KMS-11 (cell line): ENCODE data around the gene OS9.

Source experiments
- H2AFZ ChIP-seq: fragments of 200-600 bp; sonication (generic); 2 replicates; pipeline ENCODE4 v1.6.1; 2016; ENCODE audit warnings: antibody characterized with exemption, mixed run types, low read depth
- H3K27ac ChIP-seq: fragments of 200-600 bp; sonication (generic); 2 replicates; pipeline ENCODE4 v1.6.1; 2016; ENCODE audit warnings: mild to moderate bottlenecking, mixed run types
- H3K27me3 ChIP-seq: fragments of 200-600 bp; sonication (generic); 2 replicates; pipeline ENCODE4 v1.6.1; 2017; ENCODE audit warnings: mild to moderate bottlenecking, low read depth, mixed run types, moderate library complexity; ENCODE audit not compliant: insufficient read depth
- H3K36me3 ChIP-seq: fragments of 200-600 bp; sonication (generic); 2 replicates; pipeline ENCODE4 v1.6.1; 2017; ENCODE audit warnings: mild to moderate bottlenecking, mixed run types; ENCODE audit not compliant: insufficient read depth
- H3K4me1 ChIP-seq: fragments of 200-600 bp; sonication (generic); 2 replicates; pipeline ENCODE4 v1.6.1; 2016; ENCODE audit warnings: mild to moderate bottlenecking, low read depth, mixed run types; ENCODE audit not compliant: poor library complexity, severe bottlenecking
- H3K4me2 ChIP-seq: fragments of 200-600 bp; sonication (generic); 2 replicates; pipeline ENCODE4 v1.7.0; 2016; ENCODE audit warnings: mild to moderate bottlenecking, mixed run types
- H3K4me3 ChIP-seq: fragments of 200-600 bp; sonication (generic); IDR thresholded peaks from 2 replicates; pipeline ENCODE4 v1.6.1; 2017; ENCODE audit warnings: low read depth, low read length, mixed read lengths; ENCODE audit not compliant: insufficient read depth
- H3K79me2 ChIP-seq: fragments of 200-600 bp; sonication (generic); 2 replicates; pipeline ENCODE4 v1.6.1; 2016; ENCODE audit warnings: low read depth, mixed run types; ENCODE audit not compliant: insufficient read depth
- H3K9ac ChIP-seq: fragments of 200-600 bp; sonication (generic); 2 replicates; pipeline ENCODE4 v1.6.1; 2016; ENCODE audit warnings: mild to moderate bottlenecking, mixed run types
- H4K20me1 ChIP-seq: fragments of 200-600 bp; sonication (generic); 2 replicates; pipeline ENCODE4 v1.6.1; 2016; ENCODE audit warnings: mild to moderate bottlenecking, mixed run types; ENCODE audit not compliant: insufficient read depth
- TF ChIP-seq, protein P1 (sequence below): fragments of 200-600 bp; sonication (generic); conservative IDR thresholded peaks from 2 replicates; pipeline ENCODE4 v1.6.1; 2017; ENCODE audit warnings: low read depth, mild to moderate bottlenecking, antibody characterized with exemption, low read length, moderate library complexity, mixed read lengths

Gene OS9

DNA sequence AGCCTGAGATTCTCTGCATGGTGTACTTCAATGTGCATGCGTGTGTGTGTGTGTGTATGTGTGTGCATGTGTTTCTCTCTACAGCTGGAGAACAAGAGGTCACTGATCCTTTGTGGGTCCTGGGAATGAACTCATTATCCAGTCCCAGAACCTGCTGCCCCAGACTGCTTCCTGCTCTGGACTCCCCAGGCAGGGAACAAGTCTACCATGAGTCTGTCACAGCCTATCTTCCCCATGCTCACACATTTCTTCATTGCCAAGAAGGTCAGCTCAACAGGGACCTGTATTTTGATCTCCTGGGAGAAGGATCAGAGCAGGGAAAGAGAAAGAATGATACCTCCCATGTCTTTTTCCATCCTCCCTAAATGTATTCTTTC, 47.5 kb downstream of the OS9 start:
- Histone ChIP-seq H3K4me2 (peak overlapping the region; percentile 20; the same call in 1 of the 2 replicates), H3K9ac (peak overlapping the region; percentile 22; the same call in 1 of the 2 replicates)

DNA sequence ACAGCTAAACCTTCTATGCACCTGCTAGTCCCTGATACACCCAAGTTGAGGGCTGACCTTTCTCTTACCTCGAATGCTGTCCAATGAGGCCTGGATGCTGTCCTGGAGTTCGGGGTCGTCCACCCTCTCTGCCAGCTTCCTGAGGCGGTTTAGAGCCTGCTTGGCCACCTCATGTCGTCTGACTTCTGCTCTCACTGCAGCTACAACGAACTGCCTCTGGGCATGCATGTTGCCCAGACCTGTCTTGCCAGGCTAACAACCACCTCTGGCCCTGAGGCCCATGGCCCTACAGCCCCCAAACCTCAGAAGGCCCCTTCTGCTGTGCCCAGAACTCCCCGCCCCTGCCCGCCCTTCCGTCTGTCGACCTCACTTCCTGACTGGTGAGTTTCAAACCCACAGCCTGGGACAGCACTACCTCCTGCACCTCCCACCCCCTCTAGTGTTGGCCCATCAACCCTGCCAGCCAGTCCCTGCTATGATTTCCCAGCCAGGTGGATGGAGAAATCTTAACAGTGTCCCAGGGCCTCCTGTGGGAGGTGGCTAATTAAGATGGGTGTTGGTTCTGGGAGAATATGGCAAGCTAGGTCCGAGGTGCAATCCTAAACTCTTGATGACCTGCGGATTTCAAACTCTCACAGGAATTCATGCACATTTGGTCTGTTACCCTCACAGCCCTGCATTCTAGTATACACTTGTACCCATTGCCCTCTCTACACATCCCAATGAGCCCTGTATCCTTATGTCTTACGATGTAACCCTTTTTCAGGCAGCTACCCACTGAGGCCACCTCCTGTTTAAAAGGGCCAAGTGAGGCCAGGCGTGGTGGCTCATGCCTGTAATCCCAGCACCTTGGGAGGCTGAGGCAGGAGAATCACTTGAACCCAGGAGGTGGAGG, 48.2 kb downstream of the OS9 start:
- peaks cover 35% of the 10 kb centered on the region for H3K4me1 ChIP-seq
- TF ChIP-seq, protein P1, sequence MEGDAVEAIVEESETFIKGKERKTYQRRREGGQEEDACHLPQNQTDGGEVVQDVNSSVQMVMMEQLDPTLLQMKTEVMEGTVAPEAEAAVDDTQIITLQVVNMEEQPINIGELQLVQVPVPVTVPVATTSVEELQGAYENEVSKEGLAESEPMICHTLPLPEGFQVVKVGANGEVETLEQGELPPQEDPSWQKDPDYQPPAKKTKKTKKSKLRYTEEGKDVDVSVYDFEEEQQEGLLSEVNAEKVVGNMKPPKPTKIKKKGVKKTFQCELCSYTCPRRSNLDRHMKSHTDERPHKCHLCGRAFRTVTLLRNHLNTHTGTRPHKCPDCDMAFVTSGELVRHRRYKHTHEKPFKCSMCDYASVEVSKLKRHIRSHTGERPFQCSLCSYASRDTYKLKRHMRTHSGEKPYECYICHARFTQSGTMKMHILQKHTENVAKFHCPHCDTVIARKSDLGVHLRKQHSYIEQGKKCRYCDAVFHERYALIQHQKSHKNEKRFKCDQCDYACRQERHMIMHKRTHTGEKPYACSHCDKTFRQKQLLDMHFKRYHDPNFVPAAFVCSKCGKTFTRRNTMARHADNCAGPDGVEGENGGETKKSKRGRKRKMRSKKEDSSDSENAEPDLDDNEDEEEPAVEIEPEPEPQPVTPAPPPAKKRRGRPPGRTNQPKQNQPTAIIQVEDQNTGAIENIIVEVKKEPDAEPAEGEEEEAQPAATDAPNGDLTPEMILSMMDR, result peak; percentile 70
- no peaks in the 10 kb centered on the region for H3K27me3 ChIP-seq
- H4K20me1 ChIP-seq, result no peaks in the 10 kb centered on the region
- no peaks in the 10 kb centered on the region; the same call in 1 of the 2 replicates for H3K36me3 ChIP-seq
- H3K9ac ChIP-seq, result peak overlapping the region; percentile 22; the same call in 1 of the 2 replicates
- H3K4me3 ChIP-seq, result no peak overlapping the region
- no peaks in the 10 kb centered on the region for H3K79me2 ChIP-seq
- peak overlapping the region; percentile 5; the same call in 1 of the 2 replicates for H2AFZ ChIP-seq
- peak overlapping the region; percentile 20; the same call in 1 of the 2 replicates for H3K4me2 ChIP-seq
- no peak overlapping the region for H3K27ac ChIP-seq

More for the DNA sequence above, 47.5 kb downstream of the OS9 start:
- Histone ChIP-seq H2AFZ (peak overlapping the region; percentile 5; the same call in 1 of the 2 replicates), H3K36me3 (no peaks in the 10 kb centered on the region), H3K4me1 (peaks cover 35% of the 10 kb centered on the region), H3K27ac (no peak overlapping the region), H3K4me3 (no peak overlapping the region), H4K20me1 (no peaks in the 10 kb centered on the region), H3K79me2 (no peaks in the 10 kb centered on the region), H3K27me3 (0 out of 2 replicates have a peak, but pooled peaks cover 2% of the 10 kb centered on the region)
- TF ChIP-seq, protein P1, result no peak

DNA sequence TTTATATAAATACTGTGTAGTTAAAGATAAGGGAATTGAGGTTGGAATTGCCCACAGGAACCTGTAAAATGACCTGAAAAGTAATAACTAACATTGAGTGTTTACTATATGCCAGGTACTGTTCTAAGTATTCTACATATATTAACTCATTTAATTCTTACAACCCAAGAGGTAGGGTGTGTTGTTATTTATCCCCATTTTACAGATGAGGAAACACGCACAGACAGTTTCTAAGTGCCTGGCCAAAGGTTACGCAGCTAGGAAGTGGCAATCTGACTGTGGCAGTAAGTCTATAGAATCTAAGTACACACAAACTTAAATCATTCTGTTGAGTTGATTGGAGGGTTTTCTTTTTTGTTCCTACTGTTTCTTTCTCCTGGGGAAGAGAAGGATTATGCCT, 49.8 kb downstream of the OS9 start:
- TF ChIP-seq, protein P1, result no peak
- Histone ChIP-seq H4K20me1 (no peaks in the 10 kb centered on the region), H3K4me2 (peak overlapping the region; percentile 71), H3K4me1 (peaks cover 35% of the 10 kb centered on the region), H3K9ac (peak overlapping the region; percentile 76; the same call in 1 of the 2 replicates), H3K27me3 (no peaks in the 10 kb centered on the region), H3K4me3 (no peak overlapping the region), H3K36me3 (peaks cover 10% of the 10 kb centered on the region), H2AFZ (peak overlapping the region; percentile 68), H3K79me2 (0 out of 2 replicates have a peak, but pooled peaks cover 4% of the 10 kb centered on the region), H3K27ac (peak overlapping the region; percentile 56)

DNA sequence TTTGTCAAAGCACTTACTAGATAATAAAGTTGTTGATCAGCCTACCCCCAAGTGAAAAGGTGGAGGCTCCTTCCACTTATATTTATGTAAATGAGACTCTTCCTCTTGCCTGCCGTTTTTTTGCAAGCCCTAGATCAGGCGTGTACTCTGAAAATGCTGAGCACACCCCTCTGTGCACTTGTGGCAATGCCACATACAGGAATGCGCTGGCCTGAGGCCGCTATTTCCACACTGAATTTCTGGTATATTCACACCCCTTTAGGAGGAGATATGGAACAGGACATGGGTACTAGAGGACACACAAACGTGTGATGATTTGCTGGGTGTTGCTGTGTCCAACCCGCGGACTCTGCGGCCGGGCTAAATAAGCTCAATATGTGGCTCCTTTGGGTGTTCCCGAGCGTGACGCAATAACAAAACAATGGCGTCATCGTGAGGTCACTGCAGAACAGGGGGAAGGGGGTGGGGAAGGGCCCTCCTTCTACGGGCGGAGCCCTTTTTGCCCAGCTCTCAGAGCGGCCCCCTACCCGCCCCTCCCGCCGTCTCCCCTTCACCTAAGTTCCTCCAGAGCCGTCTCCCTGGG, 50.4 kb downstream of the OS9 start:
- no peaks in the 10 kb centered on the region for H4K20me1 ChIP-seq
- peaks cover 15% of the 10 kb centered on the region for H3K36me3 ChIP-seq
- peaks cover 35% of the 10 kb centered on the region for H3K4me1 ChIP-seq
- no peaks in the 10 kb centered on the region for H3K27me3 ChIP-seq
- H2AFZ ChIP-seq, result peak overlapping the region; percentile 68
- H3K4me2 ChIP-seq, result peak overlapping the region; percentile 71
- peaks cover 9% of the 10 kb centered on the region for H3K79me2 ChIP-seq
- peak overlapping the region; percentile 88 for H3K4me3 ChIP-seq
- TF ChIP-seq, protein P1, result 0 out of 2 replicates have a peak, but pooled peaks have one; percentile 22
- H3K27ac ChIP-seq, result peak overlapping the region; percentile 56
- peak overlapping the region; percentile 76 for H3K9ac ChIP-seq
